HG03571 (cell line): ENCODE measurements around the gene DUS2.
A peak's percentile ranks its signal among the peaks of the same experiment; 100 is the strongest.
"Not testable (repeated sequence)": the region's sequence is repeated elsewhere in the genome, so short reads cannot be mapped to it uniquely, and the experiment has no call there.

ENCODE experiments used
- ATAC-seq: cut with Tn5 transposase; IDR thresholded peaks from one replicate; pipeline ENCODE4 v1.9.1; 2021; ENCODE audit not compliant: unreplicated experiment

DUS2 gene

GRCh38 chr16:68022728-68023537 is at the start of gene DUS2, which contains the start of gene DDX28:
Gene DUS2, plus strand, starts transcription at chr16:68023284. Its CDS starts 14,740 bp downstream, at chr16:68038024.
Gene DDX28, minus strand, starts transcription at chr16:68023232. Its CDS starts 30 bp downstream, at chr16:68023202.
- peak; percentile 75 for ATAC-seq

DNA sequence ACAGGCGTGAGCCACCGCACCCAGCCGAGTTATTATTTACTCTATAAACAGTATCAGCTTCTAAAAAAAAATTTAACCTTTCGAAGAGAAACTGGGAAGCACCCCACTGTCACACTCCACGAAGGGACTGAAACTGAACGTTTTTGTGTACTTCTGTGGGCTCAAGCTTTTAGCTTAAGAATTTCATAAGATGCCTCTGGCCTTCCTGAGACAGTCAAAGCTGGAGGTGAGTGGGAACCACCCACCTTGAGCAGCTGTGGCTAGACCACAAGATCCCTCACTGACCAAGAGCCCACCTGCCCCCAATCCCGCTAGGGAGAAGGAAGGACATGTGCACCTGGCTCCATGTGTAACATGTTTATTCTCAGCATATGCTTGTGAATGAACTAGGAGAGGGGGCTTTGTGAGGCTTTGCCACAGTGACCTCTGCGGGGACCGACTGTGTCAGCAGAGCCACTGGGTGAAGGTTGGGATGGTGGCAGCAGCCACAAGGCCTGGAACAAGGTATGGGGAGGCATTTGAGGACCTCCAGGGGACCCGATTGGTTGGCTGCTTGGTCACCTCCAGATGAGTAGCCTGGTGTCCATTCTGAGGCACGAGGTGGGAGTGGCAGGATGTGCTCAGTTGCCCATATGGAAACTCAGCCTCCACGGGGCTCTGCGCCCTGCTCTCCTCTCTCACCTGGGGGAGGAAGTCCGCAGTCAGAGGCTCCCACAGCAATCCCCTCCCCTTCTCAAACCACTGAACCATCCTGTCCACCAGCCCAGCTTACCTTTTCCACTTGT is 47.6 kb upstream of the DUS2 start:
- ATAC-seq: no peak

DNA sequence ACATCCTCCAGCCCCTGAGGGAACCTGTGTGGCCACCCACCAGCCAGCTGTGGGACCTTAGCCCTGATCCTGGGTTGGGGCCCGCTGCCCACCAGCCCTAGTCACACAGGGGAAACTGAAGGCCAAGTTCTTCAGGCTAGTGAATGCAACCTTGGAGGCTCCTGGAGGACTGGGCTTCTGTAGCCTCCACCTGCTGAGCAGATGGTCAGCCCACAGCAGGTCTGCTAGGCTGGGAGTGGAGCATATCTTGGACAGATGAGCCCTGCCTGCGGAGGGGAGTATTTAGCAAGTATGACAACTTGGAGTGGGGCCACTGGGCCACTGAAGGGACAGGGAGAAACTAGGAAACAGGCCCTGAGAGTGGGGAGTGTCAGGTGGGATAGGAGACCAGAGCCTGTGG is 46.9 kb upstream of the DUS2 start:
- ATAC-seq: no peak

- no peak for ATAC-seq
These were observed 46.1 kb upstream of the DUS2 start for GRCh38 chr16:67977005-67977404.

DNA sequence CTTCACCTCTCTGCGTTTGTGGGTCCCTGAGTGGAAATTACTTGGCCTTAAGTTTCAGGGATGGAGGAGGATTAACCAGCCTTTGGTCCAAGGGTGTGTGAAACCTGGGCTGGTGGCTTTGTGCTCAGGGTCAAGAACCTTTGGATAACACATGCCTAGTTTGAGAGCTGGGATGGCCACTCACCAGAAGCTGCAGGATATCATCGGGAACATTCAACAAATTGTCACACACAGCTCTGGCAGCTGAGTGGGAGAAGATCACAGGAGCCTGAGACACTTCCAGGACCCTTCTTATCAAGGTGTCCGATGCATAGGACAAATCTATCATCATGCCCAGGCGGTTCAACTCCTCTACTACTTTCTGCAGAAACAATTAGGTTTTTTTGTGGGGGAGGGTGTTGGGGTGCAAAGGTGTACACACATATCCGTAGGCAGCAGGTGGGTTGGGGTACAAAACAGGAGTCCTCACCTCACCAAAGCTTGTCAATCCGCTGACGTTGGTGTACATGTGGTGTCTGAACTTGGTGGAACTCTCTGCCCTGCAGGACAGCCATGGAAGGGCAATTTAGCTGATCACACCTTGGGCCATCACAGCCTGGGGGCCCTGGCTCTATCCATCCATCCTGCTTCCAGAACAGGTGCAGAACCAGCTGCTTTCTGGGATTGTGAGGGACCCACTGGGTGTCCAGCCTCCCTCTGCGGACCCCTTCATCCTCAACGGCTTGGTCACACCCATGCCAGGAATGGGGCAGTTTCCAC is 45.4 kb upstream of the DUS2 start:
- no peak for ATAC-seq

DNA sequence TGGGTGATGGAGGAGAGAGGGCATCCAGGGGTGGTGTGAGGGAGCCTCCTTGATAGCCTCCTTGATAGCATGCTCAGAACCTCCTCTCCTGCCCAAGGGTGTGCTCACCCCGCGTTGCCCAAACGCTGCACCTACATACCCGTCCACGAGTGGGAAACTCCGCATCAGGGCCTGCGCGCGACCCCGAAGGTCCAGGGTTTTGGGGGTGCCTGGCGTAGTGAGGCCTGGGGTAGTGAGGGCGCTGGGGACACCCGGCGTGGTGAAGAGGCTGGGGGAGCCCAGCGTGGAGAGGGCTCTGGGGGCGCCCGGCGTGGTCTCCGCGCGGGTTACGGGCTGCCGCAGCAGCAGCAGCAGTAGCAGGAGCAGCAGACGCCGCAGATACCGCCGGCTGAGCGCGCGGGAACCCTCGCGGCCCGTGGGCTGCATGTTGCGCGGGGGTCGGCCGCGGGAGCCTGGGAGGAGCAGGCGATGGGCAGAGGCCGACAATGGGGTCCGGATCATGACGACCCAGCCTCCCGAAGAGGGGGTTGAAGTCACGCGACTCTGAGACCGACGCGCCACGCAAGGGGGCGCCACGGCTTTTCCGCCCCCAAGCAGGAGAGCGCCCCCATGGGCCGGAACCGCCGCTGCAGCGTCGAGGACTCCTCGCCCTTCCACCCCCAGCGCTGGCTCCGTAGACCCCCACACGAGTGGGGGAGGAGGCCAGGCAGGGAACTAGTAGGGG is 43.0 kb upstream of the DUS2 start, which contains the start of gene DPEP3:
DPEP3 (minus strand) TSS at position 545 of the 724 bp plus-strand sequence; CDS start at position 426, 119 bp downstream.
- no peak for ATAC-seq

DNA sequence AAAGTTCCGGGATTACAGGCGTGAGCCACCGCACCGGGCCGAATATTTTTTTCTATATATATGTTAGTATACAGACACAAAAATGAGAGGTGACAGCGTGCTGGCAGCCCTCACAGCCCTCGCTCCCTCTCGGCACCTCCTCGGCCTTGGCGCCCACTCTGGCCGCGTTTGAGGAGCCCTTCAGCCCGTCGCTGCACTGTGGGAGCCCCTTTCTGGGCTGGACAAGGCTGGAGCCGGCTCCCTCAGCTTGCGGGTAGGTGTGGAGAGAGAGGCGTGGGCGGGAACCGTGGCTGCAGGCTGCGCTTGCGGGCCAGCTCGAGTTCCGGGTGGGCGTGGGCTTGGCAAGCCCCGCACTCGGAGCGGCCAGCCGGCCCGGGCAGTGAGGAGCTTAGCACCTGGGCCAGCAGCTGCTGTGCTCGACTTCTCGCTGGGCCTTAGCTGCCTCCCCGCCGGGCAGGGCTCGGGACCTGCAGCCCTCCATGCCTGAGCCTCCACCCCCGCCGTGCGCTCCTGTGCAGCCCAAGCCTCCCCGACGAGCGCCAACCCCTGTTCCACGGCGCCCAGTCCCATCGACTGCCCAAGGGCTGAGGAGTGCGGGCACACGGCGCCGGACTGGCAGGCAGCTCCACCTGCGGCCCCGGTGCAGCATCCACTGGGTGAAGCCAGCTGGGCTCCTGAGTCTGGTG is 40.9 kb upstream of the DUS2 start:
- no peak for ATAC-seq

GRCh38 chr16:67986949-67987348 is 36.1 kb upstream of the DUS2 start:
- no peak for ATAC-seq

- ATAC-seq: no peak
These were observed 35.5 kb upstream of the DUS2 start for GRCh38 chr16:67987460-67988160.

DNA sequence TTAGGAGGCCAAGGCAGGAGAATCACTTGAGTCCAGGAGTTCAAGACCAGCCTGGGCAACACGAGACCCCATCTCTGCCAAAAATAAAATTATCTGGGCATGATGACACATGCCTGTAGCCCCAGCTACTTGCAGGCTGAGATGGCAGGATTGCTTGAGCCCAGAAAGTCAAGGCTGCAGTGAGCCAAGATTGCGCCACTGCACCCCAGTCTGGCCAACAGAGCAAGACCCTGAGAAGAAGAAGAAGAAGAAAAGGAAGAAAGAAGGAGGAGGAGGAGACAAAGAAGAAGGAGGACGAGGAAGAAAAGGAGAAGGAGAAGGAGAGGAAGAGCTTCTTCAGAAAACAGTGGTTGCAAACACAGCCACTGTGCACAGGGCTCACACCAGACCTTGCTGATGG is 34.4 kb upstream of the DUS2 start:
- no peak for ATAC-seq

- ATAC-seq: no peak
These were observed 33.6 kb upstream of the DUS2 start for GRCh38 chr16:67989322-67990017.

DNA sequence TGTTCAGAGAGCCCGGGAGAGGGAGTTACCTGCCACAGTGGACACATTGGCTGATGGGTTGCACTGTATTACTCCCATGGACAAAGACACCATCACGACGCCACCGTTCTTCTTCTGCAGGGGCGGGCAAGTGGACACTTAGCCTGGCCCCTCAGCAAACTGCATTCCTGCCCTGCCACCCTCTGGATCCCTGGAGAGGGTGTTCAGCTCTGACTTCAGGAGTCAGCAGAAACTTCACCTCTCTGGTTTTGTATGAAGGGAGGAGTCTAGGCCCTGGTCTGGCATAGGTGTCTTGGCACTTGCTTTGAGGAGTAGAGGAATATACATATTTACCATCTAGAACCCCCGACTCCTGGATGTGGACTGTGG is 33.1 kb upstream of the DUS2 start:
- no peak for ATAC-seq

- no peak for ATAC-seq
These were observed 30.4 kb upstream of the DUS2 start for GRCh38 chr16:67992661-67993206.

DNA sequence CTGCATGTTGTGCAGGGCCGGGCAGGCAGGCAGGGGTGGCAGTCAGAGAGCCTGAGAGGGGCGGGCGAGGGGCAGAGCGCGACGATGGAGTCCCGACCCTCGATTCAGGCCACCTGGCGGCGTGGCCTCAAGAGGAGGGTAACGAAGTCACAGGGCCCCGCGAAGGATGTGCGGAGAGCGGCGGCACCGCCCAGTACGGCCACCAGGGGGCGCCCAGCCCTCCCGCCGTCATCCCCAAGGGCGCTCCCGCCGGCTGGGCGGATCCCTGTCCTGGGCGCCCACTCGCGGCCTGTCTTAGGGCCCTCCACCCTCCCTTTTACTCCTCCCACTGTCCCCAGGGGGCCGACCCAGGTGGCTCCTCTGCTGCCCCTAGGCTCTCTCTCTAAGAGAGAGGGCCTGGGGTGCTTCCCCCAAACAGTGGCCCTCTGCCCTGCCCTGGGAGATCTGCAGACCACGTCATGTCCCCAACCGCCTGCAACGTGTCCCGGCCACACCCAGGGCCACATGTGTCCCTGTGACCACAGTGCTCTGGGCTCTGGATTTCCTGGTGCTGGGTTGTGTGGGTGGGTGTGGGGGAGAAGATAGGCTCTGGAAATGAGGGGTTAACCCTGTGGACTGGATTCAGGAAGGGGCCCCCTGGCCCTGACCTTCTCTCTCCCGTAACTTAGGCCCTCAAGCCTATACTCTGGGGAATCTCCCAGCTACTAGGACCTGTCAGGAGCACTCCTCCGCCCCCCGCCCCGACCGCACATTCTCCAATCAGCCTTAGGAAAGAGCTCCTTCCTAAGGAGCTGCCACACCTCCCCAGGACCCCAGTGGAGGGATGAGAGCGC is 29.7 kb upstream of the DUS2 start:
- peak; percentile 64 for ATAC-seq

GRCh38 chr16:67994040-67994408 is 29.1 kb upstream of the DUS2 start:
- ATAC-seq: not testable (repeated sequence)

DNA sequence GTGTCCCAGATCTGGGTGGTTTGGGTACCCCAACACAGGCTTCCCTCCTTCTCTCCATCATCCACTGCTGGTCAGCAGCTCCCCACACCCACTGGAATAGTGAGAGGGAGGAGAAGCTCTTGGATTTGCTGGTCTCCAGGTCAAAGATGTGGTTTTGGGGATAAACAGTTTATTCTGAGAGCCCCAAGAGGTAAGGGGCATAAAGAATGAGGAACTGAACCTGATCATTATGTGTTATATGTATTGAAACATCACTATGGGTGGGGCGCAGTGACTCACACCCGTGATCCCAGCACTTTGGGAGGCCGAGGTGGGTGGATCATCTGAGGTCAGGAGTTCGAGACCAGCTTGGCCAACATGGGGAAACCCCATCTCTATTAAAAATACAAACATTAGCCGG is 27.7 kb upstream of the DUS2 start:
- no peak for ATAC-seq

DNA sequence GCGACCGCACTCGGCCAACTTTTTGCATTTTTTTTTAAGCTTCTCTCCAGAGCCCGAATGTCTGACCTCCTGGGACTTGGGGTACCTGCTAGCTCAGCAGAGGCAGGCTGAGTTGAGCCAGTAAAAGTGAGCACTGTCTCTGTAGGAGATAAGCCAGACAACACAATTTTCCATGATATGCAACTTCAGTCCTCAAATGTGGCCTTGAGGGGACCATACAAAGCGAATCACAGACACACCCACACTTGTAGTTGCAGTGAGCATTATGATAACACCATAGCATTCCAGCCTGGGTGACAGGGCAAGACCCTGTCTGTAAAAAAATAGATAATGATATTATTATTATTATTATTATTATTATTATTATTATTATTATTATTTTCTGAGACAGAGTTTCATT is 26.4 kb upstream of the DUS2 start:
- ATAC-seq: no peak
